Activated CD4-positive, alpha-beta T cell treated with anti-CD3 and anti-CD28 coated beads for 24 hours (primary cell): ENCODE measurements around the gene C10orf143.
A peak's percentile ranks its signal among the peaks of the same experiment; 100 is the strongest.
"Not testable (repeated sequence)": the region's sequence is repeated elsewhere in the genome, so short reads cannot be mapped to it uniquely, and the experiment has no call there.

Experiments
- DNase-seq, 2 donors: peaks; one replicate each; pipeline ENCODE4 v3.0.0-alpha.2; 2020; ENCODE audit warnings: low read depth in 2 of 2

Gene C10orf143

GRCh38 chr10:130110246-130111112 lies at the start of gene C10orf143:
TSS of gene C10orf143 (minus strand) at chr10:130110830. CDS start at chr10:130110772, 58 bp downstream.
- DNase-seq: peak; percentile 94 to 99

GRCh38 chr10:130159192-130159794 lies 48.7 kb upstream of the C10orf143 start:
- no peak for DNase-seq

- no peak for DNase-seq
Measured at GRCh38 chr10:130146042-130146441, 35.4 kb upstream of the C10orf143 start.

- no peak for DNase-seq
Measured at GRCh38 chr10:130141878-130142277, 31.2 kb upstream of the C10orf143 start.

GRCh38 chr10:130141460-130141859 lies 30.8 kb upstream of the C10orf143 start:
- no peak for DNase-seq

- DNase-seq: no peak
Measured at GRCh38 chr10:130141038-130141437, 30.4 kb upstream of the C10orf143 start.

- DNase-seq: no peak
Measured at GRCh38 chr10:130140425-130140824, 29.8 kb upstream of the C10orf143 start.

- DNase-seq: peak in 1 of 2 donors; percentile 14
Measured at GRCh38 chr10:130138479-130138866, 27.8 kb upstream of the C10orf143 start.

GRCh38 chr10:130137659-130138478 lies 27.2 kb upstream of the C10orf143 start:
- no peak for DNase-seq

- DNase-seq: no peak
Measured at GRCh38 chr10:130137090-130137448, 26.4 kb upstream of the C10orf143 start.

GRCh38 chr10:130136226-130137089 lies 25.8 kb upstream of the C10orf143 start, which contains the start of gene GLRX3:
TSS of gene GLRX3 (plus strand) at chr10:130136391. CDS start at chr10:130136421, 30 bp downstream.
- peak; percentile 85 to 89 for DNase-seq

- DNase-seq: no peak
Measured at GRCh38 chr10:130135676-130136225, 25.1 kb upstream of the C10orf143 start.

- DNase-seq: no peak
Measured at GRCh38 chr10:130128922-130129321, 18.3 kb upstream of the C10orf143 start.

GRCh38 chr10:130128062-130128781 lies 17.6 kb upstream of the C10orf143 start:
- DNase-seq: no peak

GRCh38 chr10:130127364-130128061 lies 16.9 kb upstream of the C10orf143 start:
- DNase-seq: peak in 1 of 2 donors; percentile 33

GRCh38 chr10:130121486-130122079 lies 11.0 kb upstream of the C10orf143 start:
- no peak for DNase-seq

- DNase-seq: not testable (repeated sequence)
Measured at GRCh38 chr10:130117535-130117934, 6.9 kb upstream of the C10orf143 start.

- DNase-seq: not testable (repeated sequence)
Measured at GRCh38 chr10:130116942-130117341, 6.3 kb upstream of the C10orf143 start.

- no peak for DNase-seq
Measured at GRCh38 chr10:130112821-130113220, 2.2 kb upstream of the C10orf143 start.
